HG02870 (cell line): ENCODE data around the gene EPB41L4A.
"Not testable (repeated sequence)": the region's sequence is repeated elsewhere in the genome, so short reads cannot be mapped to it uniquely, and the experiment has no call there.

Source experiments
- ATAC-seq: cut with Tn5 transposase; IDR thresholded peaks from one replicate; pipeline ENCODE4 v1.9.1; 2021; ENCODE audit warnings: mild to moderate bottlenecking, moderate library complexity; ENCODE audit not compliant: unreplicated experiment

The EPB41L4A gene

GRCh38 chr5:112401924-112402323 is 17.2 kb downstream of the EPB41L4A start:
- no peak for ATAC-seq

- no peak for ATAC-seq
These were observed 21.4 kb downstream of the EPB41L4A start for GRCh38 chr5:112397690-112398089.

GRCh38 chr5:112396430-112396829 is 22.6 kb downstream of the EPB41L4A start:
- no peak for ATAC-seq

GRCh38 chr5:112395299-112395698 is 23.8 kb downstream of the EPB41L4A start:
- not testable (repeated sequence) for ATAC-seq

GRCh38 chr5:112390327-112390726 is 28.8 kb downstream of the EPB41L4A start:
- no peak for ATAC-seq

- no peak for ATAC-seq
These were observed 30.3 kb downstream of the EPB41L4A start for GRCh38 chr5:112388739-112389138.

- no peak for ATAC-seq
These were observed 31.0 kb downstream of the EPB41L4A start for GRCh38 chr5:112388074-112388473.

GRCh38 chr5:112386766-112387165 is 32.3 kb downstream of the EPB41L4A start:
- ATAC-seq = no peak

GRCh38 chr5:112385969-112386368 is 33.1 kb downstream of the EPB41L4A start:
- ATAC-seq = no peak

- peak; percentile 82 for ATAC-seq
These were observed 33.5 kb downstream of the EPB41L4A start for GRCh38 chr5:112385566-112385965.

GRCh38 chr5:112384523-112384922 is 34.6 kb downstream of the EPB41L4A start:
- no peak for ATAC-seq

GRCh38 chr5:112382886-112383285 is 36.2 kb downstream of the EPB41L4A start:
- no peak for ATAC-seq

GRCh38 chr5:112381521-112381920 is 37.6 kb downstream of the EPB41L4A start:
- no peak for ATAC-seq

- ATAC-seq = no peak
These were observed 39.3 kb downstream of the EPB41L4A start for GRCh38 chr5:112379542-112380325.

GRCh38 chr5:112374818-112375217 is 44.3 kb downstream of the EPB41L4A start:
- ATAC-seq = no peak

GRCh38 chr5:112374356-112374755 is 44.7 kb downstream of the EPB41L4A start:
- no peak for ATAC-seq

- ATAC-seq = no peak
These were observed 45.2 kb downstream of the EPB41L4A start for GRCh38 chr5:112373885-112374284.

- no peak for ATAC-seq
These were observed 46.5 kb downstream of the EPB41L4A start for GRCh38 chr5:112372543-112372942.

GRCh38 chr5:112371067-112371466 is 48.0 kb downstream of the EPB41L4A start:
- ATAC-seq = no peak

- no peak for ATAC-seq
These were observed 51.7 kb downstream of the EPB41L4A start for GRCh38 chr5:112367400-112367799.

GRCh38 chr5:112366987-112367386 is 52.1 kb downstream of the EPB41L4A start:
- no peak for ATAC-seq

GRCh38 chr5:112360740-112361139 is 58.3 kb downstream of the EPB41L4A start:
- ATAC-seq = not testable (repeated sequence)
